HG03280 (cell line): ENCODE data around the gene CFAP54.
"Not testable (repeated sequence)": the region's sequence is repeated elsewhere in the genome, so short reads cannot be mapped to it uniquely, and the experiment has no call there.

Experiments
- ATAC-seq: cut with Tn5 transposase; IDR thresholded peaks from one replicate; pipeline ENCODE4 v1.9.1; 2021; ENCODE audit warnings: mild to moderate bottlenecking, moderate library complexity; ENCODE audit not compliant: unreplicated experiment

The CFAP54 gene

GRCh38 chr12:96719660-96720362 is 230.4 kb downstream of the CFAP54 start:
- ATAC-seq: peak; percentile 94

GRCh38 chr12:96720363-96720705 is 231.0 kb downstream of the CFAP54 start:
- peak; percentile 36 for ATAC-seq

GRCh38 chr12:96729466-96729865 is 240.1 kb downstream of the CFAP54 start:
- ATAC-seq: not testable (repeated sequence)

GRCh38 chr12:96729886-96730285 is 240.5 kb downstream of the CFAP54 start:
- ATAC-seq: no peak

GRCh38 chr12:96743606-96744005 is 254.2 kb downstream of the CFAP54 start:
- no peak for ATAC-seq

- no peak for ATAC-seq
Observed at GRCh38 chr12:96749999-96750398, 260.6 kb downstream of the CFAP54 start.

GRCh38 chr12:96751626-96752025 is 262.2 kb downstream of the CFAP54 start:
- no peak for ATAC-seq

GRCh38 chr12:96752211-96752610 is 262.8 kb downstream of the CFAP54 start:
- no peak for ATAC-seq

- ATAC-seq: no peak
Observed at GRCh38 chr12:96766232-96766631, 276.9 kb downstream of the CFAP54 start.

GRCh38 chr12:96769400-96769799 is 280.0 kb downstream of the CFAP54 start:
- no peak for ATAC-seq

- ATAC-seq: no peak
Observed at GRCh38 chr12:96770219-96771102, 281.1 kb downstream of the CFAP54 start.

GRCh38 chr12:96773031-96773430 is 283.7 kb downstream of the CFAP54 start:
- no peak for ATAC-seq

- no peak for ATAC-seq
Observed at GRCh38 chr12:96774496-96775256, 285.3 kb downstream of the CFAP54 start.

- ATAC-seq: no peak
Observed at GRCh38 chr12:96776908-96777307, 287.5 kb downstream of the CFAP54 start.

- ATAC-seq: no peak
Observed at GRCh38 chr12:96780330-96780729, 291.0 kb downstream of the CFAP54 start.

- no peak for ATAC-seq
Observed at GRCh38 chr12:96786791-96787190, 297.4 kb downstream of the CFAP54 start.

- no peak for ATAC-seq
Observed at GRCh38 chr12:96803969-96804368, 314.6 kb downstream of the CFAP54 start.

GRCh38 chr12:96806272-96806671 is 316.9 kb downstream of the CFAP54 start:
- ATAC-seq: no peak

- no peak for ATAC-seq
Observed at GRCh38 chr12:96807741-96808140, 318.4 kb downstream of the CFAP54 start.

GRCh38 chr12:96808587-96808986 is 319.2 kb downstream of the CFAP54 start:
- ATAC-seq: no peak

GRCh38 chr12:96809522-96809921 is 320.1 kb downstream of the CFAP54 start:
- ATAC-seq: no peak
